ENCODE measurements around the gene NDUFA13.

Gene NDUFA13

GRCh38 chr19:19502808-19503602, 13.0 kb upstream of the NDUFA13 start:
- Histone ChIP-seq H3K9me3 (no peaks in the 10 kb centered on the region), H3K27me3 (no peaks in the 10 kb centered on the region), H3K4me1 (ENCODE audit: control insufficient read depth in 1 of 2, insufficient read depth in 1 of 2, low read depth in 1 of 2, low read length in 1 of 2) (no peaks in the 10 kb centered on the region), H3K4me3 (ENCODE audit: low read depth in 1 of 2, low read length in 1 of 2) (no peak overlapping the region), H3K36me3 (peaks cover 100% of the 10 kb centered on the region), H3K27ac (peak overlapping the region; percentile 15)
- TF ChIP-seq CTCF (IDR thresholded peaks at IDR 0.05), result no peak

DNA sequence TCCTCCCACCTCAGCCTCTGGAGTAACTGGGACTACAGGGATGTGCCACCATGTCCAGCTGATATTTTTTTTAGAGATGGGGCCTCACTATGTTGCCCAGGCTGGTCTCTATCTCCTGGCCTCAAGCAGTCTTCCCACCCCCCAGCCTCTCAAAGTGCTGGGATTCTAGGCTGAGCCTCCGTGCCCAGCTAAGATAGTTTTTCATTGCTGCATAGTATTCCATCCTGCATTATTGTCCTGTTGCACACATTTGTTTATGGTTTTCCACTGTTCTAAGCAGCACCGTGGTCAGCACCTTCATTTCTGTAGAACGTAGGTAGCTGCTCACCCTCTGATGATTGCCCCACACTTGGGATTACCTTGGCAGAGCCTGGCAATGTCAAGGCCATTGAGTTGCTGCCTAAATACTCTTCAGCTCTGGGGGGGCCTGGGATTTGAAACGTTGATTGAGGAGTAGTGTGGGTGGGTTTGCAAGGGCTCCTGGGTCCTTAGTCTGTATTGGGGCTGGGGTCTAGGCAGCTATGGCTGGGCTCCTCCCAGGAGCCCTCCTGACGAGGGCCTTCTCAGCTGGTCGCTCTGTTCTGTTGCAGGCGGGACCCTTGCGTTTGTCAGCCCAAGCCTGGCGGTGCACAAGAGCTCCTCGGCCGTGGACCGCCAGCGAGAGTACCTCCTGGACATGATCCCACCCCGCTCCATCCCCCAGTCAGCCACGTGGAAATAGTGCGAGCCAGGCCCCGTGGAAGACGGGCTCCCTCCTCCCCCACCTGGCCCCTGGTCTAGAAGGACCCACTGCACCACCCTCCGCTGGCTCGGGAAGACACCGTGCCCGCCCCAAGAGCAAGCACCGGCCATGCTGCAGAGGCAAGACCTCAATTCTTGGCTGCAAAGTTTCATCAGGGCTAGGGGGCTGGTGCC, 11.0 kb upstream of the NDUFA13 start:
- Histone ChIP-seq H3K27me3 (no peaks in the 10 kb centered on the region), H3K4me3 (ENCODE audit: low read depth in 1 of 2, low read length in 1 of 2) (no peak overlapping the region), H3K27ac (no peak overlapping the region), H3K9me3 (no peaks in the 10 kb centered on the region), H3K4me1 (ENCODE audit: control insufficient read depth in 1 of 2, insufficient read depth in 1 of 2, low read depth in 1 of 2, low read length in 1 of 2) (no peaks in the 10 kb centered on the region), H3K36me3 (peaks cover 85% of the 10 kb centered on the region)
- no peak for TF ChIP-seq CTCF (IDR thresholded peaks at IDR 0.05)

DNA sequence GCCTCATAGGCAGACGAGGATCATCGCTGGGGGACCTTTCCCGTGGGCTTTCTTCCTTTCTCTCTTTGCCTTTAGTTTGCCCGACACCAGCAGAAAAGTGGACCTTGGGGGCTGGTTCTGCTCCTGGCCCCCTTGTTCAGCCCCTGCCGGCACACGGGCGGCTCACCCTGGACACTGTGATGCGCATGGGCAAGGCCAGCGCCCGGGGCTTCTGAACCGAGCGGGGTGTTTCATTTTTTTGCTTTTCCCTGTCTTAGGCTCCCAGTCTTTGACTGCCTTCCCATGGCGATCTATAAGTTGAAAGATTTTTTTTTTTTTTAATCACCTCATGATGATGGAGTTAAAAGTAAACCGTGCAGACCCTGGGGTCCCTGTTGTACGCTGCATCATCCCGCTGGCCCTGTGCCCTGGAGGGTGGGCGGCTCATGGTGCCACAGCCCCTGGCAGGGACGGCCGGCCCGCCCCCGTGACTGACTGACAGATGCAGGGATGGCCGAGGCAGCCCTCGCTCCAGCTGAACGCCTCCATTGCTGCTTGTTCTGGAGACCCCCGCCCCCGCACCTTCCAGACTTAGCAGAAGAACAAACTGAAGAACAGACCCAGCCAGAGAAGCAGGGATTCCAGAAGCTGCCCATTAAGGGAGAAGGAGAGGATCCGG, 10.2 kb upstream of the NDUFA13 start:
- no peaks in the 10 kb centered on the region for H3K27me3 ChIP-seq
- H3K27ac ChIP-seq, result no peak overlapping the region
- H3K36me3 ChIP-seq, result peaks cover 77% of the 10 kb centered on the region
- no peak overlapping the region for H3K4me3 ChIP-seq (ENCODE audit: low read depth in 1 of 2, low read length in 1 of 2)
- no peak for TF ChIP-seq CTCF (IDR thresholded peaks at IDR 0.05)
- H3K4me1 ChIP-seq (ENCODE audit: control insufficient read depth in 1 of 2, insufficient read depth in 1 of 2, low read depth in 1 of 2, low read length in 1 of 2), result no peaks in the 10 kb centered on the region
- H3K9me3 ChIP-seq, result no peaks in the 10 kb centered on the region

GRCh38 chr19:19506592-19506991, 9.4 kb upstream of the NDUFA13 start:
- no peak for TF ChIP-seq CTCF (IDR thresholded peaks at IDR 0.05)
- Histone ChIP-seq H3K27me3 (no peaks in the 10 kb centered on the region), H3K27ac (no peak overlapping the region), H3K4me1 (ENCODE audit: control insufficient read depth in 1 of 2, insufficient read depth in 1 of 2, low read depth in 1 of 2, low read length in 1 of 2) (no peaks in the 10 kb centered on the region), H3K36me3 (peaks cover 69% of the 10 kb centered on the region), H3K9me3 (no peaks in the 10 kb centered on the region), H3K4me3 (ENCODE audit: low read depth in 1 of 2, low read length in 1 of 2) (no peak overlapping the region)

GRCh38 chr19:19507354-19507753, 8.7 kb upstream of the NDUFA13 start:
- Histone ChIP-seq H3K27ac (no peak overlapping the region), H3K36me3 (peaks cover 62% of the 10 kb centered on the region), H3K4me3 (ENCODE audit: low read depth in 1 of 2, low read length in 1 of 2) (no peak overlapping the region), H3K4me1 (ENCODE audit: control insufficient read depth in 1 of 2, insufficient read depth in 1 of 2, low read depth in 1 of 2, low read length in 1 of 2) (no peaks in the 10 kb centered on the region), H3K9me3 (no peaks in the 10 kb centered on the region), H3K27me3 (no peaks in the 10 kb centered on the region)
- no peak for TF ChIP-seq CTCF (IDR thresholded peaks at IDR 0.05)

Data from neutrophil (primary cell).